ENCODE results near the gene TGFBR3.

TGFBR3 gene

DNA sequence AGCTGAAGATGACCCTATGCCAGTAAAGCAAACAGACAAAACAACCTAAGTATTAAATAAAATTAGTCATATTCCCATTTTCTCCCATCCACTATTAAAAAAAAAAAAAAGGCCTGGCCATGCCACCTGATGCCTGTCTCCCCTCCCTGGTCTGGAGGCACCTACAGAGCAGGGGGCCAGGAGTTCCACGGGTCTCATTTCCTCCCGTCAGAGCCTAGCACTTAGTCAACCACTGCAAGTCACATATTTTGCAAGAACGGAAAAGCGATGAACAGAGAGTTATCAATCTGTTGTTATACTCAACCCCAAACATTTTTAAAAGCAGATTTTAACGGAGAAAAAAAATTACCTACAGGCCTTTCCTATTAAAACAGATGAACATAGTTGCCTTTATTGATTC lies 59.3 kb downstream of the TGFBR3 start:
- DNase-seq (ENCODE audit: low read depth in 2 of 2), result no peak

DNA sequence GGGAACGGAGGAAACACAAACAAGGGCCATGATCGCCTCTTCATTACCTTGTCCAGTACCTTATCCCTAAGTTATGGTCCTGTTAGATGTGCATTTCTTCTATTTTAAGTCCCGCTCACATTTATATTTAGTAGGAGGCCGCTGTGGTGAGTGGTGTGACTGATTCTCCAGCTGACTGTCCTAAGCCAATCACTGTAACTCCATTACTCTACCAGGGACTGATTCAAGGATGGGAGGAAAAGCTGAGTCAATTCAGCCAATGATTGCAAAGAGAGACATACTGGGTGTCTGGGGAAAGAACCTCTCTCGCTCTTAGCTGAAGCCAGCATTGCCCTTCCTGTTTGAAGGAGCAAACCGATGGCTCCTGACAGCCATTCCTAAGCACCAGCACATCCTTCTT lies 59.7 kb downstream of the TGFBR3 start:
- no peak for DNase-seq (ENCODE audit: low read depth in 2 of 2)

DNA sequence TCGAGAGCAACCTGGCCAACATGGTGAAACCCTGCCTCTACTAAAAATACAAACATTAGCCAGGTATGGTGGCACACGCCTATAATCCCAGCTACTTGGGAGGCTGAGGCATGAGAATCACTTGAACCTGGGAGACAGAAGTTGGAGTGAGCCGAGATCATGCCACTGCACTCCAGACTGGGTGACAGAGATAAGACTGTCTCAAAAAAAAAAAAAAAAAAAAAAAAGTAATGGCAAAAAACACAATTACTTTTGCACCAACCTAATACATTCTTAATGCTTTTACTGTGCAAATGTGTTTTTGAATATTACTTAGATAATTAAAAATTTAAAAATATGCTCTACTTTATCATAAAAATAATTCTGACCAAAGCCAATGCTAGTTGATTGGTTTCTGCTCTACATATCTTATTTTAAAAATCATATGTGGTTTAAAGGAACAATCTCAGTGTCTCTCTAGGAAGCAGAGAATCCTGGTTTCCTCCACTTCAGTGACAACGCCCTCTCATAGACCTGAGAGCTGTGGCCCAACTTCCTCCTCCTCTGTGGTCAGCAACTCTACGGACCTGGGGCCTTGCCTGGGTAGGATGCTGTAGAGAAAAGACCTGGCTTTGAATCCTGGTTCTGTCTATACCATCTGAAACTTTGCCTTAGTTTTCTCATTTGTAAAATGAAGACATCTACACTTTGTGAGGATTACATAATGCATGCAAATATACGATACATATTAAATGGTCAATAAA lies 64.7 kb downstream of the TGFBR3 start:
- DNase-seq (ENCODE audit: low read depth in 2 of 2), result no peak

DNA sequence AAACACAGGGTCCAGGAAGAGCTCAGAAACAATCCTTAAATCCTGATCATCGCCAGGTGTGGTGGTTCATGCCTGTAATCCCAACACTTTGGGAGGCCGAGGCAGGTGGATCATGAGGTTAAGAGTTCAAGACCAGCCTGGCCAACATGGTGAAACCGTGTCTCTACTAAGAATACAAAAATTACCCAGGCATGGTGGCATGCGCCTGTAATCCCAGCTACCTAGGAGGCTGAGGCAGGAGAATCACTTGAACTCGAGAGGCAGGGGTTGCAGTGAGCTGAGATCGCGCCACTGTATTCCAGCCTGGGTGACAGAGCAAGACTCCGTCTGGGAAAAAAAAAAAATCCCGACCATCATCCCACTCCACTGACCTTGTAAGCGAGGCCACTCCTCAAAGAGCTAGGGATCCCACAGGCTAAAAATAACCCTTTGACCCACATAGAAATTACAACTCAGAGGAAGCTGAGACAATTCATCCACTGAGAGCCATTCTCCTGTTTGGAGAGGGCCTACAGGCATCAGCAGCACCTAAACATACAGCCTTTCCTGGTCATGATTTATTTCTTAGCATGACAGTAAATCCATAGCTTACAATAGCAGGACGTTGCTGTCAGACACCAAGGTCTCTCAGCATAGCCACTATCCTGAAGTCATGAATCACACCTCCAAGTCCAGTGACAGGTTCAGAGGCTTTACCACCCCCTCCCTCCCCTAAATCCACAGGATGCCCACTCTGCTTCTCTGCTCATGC lies 66.7 kb downstream of the TGFBR3 start:
- no peak for DNase-seq (ENCODE audit: low read depth in 2 of 2)

DNA sequence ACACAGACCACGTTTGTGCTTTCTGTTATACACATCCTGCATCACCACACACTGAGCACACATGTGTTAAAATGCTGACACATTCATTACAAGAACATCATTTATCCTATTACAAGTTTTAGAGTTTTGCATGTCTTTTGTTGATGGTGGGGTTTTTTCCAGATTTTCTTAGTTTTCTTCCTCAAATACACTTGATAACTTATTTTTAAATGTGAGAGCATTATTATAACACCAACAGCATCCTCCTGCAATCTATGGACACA lies 67.3 kb downstream of the TGFBR3 start:
- DNase-seq (ENCODE audit: low read depth in 2 of 2), result no peak

DNA sequence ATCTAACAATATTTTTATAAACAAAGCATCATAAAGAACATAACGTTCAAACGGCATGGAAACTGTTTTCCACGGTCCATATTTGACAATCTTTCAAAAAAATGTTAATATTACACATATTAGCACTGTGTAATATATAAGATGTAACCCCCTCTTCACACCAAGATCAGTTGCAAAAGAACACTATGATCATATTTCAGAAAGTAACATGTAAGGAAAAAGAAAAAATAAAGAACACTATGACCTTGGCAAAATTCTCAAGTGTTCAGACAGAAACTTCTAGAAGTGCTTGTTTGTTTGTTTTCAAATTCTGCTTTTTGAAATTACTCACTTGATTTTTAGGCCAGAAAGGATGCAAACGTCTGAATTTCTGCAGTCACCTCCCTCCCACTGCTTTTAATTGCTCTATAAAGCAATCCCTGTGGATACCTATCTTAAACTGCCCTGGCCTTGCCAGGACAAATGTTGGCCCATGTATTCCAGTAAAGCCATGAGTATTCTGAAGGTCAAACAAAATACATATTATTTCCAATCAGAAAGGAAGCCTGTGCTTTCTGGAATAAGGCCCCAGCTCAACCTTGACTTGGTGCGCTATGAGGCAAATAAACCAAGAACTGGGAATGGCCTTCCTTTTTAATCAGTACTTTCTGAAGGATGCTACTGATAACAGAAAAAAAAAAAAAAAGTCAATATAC lies 68.6 kb downstream of the TGFBR3 start:
- no peak for DNase-seq (ENCODE audit: low read depth in 2 of 2)

DNA sequence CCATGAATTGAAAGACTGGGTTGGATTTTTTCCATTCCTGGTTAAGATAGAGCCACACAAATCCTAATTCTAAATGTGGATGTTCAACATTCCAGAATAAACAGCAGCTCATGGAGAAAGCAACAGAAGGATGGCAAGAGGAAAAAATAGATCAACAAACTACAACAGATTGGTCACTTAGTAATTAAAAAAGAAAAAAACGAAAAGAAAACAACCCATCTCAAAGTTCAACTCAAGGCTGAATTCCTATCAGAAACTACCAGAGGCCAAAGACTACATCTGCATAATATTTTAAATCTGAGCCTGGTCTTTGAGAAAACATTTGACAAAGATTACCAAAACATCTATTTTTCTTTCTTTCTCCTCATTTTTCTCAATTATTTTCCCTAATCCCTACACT lies 69.9 kb downstream of the TGFBR3 start:
- DNase-seq (ENCODE audit: low read depth in 2 of 2), result no peak

DNA sequence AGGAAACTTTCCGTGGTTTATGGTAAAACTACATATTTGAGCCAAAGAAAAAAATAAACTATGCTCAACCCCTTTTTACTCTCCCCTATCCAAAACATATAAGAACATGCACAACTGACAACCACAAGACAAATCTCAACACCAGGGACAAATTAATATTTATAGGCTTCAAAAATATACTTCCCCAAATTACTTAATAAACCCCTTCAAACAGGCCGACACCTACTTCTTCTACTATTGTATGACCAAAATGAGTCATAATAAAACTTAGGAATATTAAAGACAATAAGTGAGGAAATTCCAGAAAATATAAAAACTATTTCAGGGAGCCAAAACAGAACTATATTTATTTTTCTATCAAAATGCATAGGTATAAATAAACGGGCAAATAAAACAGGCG lies 71.5 kb downstream of the TGFBR3 start:
- no peak for DNase-seq (ENCODE audit: low read depth in 2 of 2)

DNA sequence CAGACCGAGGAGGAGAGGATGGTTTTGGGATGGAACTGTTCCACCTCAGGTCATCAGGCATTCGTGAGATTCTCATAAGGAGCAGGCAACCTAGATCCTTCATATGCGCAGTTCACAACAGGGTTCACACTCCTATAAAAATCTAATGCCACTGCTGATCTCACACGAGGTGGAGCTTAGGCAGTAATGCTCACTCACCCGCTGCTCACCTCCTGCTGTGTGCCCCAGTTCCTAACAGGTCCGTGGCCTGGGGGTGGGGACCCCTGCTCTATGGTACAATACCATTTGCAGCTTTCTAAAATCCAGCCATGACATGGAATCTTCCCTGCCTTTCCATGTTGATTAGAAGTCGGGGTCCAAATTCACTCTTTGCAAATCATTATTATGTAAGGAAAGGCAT lies 72.1 kb downstream of the TGFBR3 start:
- no peak for DNase-seq (ENCODE audit: low read depth in 2 of 2)

DNA sequence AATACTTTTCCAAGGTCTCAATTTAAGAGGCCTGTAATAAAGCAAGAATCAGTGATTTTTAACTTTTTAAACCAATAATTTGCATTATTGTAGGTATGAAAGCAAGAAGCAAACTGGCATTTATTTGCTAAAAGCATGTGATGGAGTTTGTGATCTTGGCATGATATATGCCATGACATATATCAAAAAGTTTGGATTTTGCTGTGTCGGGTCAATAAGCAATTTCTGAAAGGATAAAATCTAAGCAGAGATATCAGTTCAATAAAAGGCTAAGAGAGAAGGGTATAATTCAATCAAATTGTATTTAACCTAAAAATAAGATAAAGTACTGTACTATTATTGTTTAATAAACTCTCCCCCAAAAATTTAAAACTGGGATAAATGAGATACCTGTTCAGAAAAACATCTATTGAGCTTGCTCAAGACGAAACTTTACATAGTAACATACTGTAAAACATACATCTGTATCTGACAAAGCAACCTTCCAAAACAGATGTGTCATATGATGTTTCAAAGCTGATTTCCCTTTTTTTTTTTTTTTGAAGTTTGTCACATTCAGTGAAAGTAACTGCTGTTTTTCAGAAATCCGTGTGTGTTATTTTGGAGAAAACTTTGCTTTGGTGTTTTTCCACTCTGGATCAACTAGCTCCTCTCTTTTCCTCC lies 74.5 kb downstream of the TGFBR3 start:
- no peak for DNase-seq (ENCODE audit: low read depth in 2 of 2)

DNA sequence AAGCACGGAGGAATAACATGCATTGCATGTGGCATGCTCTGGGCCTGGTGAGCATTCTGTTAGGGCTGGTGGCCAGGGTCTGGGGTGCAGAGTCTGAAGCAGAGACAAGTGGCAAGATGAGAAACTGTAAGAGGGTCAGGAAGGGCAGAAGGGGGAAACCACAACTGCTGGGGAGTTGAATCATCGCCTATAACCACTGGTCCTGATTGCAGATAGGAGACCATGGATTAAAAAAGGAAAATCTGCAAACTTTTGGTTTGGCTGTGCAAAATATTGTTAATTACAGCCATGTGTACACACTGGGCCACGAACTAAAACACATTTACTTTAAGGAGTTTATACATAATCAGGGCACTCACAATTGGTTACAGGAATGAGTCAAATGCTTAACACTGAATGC lies 76.6 kb downstream of the TGFBR3 start:
- DNase-seq (ENCODE audit: low read depth in 2 of 2), result no peak

DNA sequence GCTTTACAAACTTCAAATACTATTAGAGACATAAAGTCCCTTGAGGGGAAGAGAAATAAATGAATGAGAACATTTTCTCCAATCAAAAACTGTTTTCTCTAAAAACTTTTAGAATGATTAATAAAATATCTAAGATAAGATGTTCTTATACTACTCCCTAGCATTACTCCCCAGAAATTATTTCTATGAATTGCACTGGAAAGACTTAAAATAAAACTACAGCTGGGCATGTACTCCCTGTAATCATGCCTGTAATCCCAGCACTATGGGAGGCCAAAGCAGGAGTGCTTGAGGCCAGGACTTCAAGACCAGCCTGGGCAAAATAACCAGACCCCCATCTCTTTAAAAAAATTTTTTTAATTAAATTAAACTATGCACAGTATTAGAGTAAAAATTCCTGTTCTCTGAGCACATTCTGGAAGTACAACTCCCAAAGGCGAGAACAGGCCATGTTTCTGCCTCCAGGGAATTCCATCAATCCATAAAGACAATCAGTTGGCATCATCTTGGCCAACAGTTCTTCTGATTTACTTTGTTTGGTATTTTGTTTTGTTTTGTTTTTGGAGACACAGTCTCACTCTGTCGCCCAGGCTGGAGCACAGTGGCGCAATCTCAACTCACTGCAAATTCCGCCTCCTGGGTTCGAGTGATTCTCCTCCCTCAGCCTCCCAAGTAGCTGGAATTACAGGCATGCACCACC lies 77.9 kb downstream of the TGFBR3 start:
- no peak for DNase-seq (ENCODE audit: low read depth in 2 of 2)

DNA sequence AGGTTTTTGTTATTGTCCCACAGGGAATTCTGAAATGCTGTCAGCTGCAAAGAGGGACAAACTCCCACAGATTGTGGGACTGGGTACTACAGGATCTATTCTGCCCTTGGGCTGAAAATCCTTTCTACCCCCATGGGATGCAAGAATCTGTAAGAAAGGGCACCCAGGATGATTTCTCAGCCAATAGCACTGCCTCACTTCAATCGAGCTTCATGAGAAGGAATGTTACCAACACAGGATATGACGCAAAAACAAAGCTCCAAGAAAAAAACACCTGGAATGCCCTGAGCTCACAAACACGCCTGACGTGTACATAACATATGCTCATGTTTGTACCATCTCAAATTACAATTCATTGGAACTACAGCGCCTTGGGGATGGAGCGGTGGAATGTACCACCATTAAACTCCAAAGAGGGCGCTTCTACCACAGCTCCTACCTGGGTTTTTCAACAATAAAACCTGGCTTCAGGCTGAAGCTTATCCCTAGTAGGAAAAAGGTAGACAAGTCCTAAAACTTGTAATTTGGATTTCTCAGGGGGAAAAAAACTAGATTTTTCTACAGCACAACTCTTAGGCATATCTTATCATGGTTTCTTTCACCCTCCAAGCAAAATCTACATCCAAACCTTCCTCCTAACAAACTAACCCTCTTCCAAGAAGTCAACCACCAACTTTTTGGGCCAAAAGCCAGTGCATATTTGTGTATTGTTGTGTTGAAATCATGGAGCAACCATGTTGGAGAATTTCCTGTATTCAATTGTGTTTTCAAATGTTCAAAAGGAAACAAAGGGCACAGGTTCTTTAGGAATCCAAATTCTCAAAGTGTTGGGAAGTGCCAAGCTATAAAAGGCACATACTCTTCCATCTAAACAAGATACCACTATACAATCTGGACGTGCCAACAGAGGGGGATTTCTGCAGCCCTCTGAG lies 78.9 kb downstream of the TGFBR3 start:
- DNase-seq (ENCODE audit: low read depth in 2 of 2), result no peak

DNA sequence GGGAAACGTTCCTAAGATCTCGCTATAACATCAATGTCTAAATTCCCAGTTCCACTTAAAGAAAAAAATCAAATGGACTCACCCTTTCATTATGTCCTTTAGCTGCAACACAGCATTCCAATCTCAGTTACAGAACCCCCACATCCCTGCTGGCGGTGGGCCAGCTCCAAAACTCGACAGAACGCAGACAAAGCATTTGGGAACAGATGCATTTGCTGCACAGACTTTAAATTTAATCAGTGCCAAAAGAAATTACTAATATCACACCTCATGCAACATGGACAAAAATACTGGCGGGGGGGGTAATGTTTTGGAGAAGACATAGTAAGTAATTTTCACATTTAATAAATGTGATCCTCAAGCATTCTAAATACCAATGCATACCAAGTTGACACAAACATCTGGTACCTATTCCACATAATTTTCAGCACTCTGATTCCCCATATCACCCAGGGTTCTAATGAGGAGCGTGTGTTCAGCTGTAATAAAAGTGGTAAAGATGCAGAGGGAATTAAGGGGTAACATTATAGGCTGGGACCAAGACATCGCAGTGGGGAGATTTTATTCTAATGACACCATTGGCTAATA lies 79.7 kb downstream of the TGFBR3 start:
- DNase-seq (ENCODE audit: low read depth in 2 of 2), result no peak

DNA sequence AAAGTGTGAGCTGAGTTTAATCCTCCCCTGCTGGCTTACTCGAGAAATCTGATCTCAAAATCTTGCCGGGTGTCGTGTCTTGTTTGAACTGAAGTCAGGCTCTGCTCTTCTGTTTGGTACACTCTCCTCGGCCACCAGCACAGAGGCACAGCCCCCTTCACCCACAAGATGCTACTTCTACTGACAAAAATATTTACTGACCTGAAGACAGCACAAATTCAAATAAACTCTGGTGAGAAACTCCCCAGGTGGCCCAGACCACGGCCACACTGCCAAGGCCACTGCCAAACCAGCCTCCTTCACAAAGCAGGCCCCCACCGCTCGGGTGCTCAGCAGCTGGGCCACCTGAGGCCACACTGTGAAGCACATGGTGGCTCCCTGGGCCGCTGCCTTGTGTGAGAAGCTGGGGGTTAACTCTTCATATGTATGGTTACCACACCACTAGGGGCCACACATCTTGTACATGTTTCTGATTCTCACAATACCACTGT lies 80.6 kb downstream of the TGFBR3 start:
- DNase-seq (ENCODE audit: low read depth in 2 of 2), result no peak

DNA sequence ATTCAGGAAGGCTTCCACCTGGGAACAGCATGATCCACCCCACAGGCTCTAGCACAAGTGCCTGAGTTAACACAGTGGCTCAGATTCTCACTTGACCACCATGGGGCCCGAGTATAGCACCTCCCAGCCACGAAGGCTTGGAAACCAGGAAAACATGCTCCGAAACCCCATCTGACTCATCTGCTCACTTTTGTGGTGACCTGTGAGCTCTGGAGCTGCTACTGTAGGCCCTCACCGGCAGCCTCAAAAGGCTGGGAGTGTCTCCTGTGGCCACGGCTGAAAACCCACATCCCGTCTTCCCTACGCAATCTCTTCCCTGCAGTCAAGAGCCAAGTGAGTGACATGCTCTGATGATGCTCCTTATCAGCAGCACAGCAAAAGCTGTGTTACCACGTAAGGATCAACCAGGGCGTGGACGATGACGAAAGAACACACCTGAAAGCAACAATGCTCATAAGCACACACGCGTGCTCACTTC lies 81.4 kb downstream of the TGFBR3 start:
- peak; percentile 58 to 76 for DNase-seq (ENCODE audit: low read depth in 2 of 2)

DNA sequence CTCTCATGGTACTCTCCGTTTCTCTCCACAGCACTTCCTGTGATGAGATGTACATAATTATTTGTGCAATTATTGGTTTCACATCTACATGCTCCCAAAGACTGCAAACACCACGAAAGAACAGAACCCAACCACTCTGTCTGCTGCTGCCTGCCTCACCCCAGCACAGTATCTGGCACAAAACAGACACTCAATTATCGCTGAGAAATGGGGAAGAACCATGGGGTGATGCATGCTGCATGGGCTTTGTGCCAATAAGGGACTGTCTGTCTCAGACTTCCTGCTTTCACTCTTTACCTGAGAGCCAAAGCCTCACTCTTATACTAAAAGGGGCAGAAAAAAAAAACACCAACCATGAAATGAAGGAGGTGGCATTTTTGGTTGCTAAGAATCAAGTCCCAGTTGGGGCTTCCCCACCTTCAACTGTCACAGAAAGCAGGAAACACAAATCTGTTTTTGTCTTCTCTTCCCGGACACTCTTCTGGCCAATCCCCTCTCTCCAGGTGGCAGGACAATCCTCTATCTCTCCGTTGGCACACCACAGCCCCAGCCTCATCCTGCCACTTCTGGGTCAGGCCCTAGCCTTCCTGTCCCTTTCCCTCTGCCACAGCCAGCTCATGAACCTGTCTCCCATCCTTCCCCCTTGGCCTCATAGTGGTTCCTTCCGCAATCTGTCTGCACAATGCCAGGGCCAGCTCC lies 82.0 kb downstream of the TGFBR3 start:
- DNase-seq (ENCODE audit: low read depth in 2 of 2), result peak; percentile 37 to 56

DNA sequence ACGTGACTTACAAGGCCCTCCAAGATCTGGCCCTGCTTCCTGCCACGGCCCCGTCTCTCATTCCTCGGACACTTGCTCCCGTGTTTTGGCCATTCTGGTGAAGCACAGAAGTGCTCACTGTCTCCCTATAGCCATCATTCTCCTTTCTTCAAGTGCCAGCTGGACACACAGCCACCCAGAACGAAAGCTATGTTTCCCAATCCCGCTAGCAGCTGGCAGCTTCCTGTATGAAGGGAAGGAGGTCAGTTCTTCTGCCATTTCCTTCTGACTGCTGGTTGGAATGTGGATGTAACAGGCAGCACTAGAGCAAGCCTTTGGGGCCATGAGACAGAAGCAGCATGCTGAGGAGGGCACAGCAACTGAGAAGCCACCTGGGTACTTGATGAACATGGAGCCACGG lies 82.8 kb downstream of the TGFBR3 start:
- DNase-seq (ENCODE audit: low read depth in 2 of 2), result no peak

DNA sequence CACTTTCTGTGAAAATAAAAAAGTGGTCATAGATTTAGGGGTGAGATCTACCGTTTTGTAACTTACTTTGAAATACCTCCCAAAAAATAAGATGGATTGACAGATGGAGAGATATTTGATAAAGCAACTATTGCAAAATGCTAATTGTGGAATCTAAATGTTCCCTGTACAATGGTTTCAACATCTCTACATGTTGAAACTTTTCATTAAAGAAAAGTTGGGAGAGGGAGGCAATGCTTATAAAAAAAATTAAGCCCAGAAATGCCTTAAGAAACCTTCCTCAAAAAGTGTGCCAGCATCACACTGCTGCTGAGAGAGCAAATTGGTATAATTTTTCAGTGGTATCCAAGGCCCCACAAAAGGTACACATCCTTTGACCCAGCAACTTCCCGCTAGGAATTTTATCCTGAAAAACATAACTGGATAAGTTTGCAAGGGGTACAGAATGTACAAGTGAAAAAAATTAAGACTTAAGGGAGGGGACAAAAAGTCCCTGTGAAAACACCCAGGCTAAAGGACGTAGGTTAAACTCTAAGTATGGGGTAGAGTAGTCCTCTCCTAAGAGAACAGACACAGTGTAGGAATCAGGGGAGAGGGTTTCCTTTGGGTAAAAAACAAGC lies 84.3 kb downstream of the TGFBR3 start:
- DNase-seq (ENCODE audit: low read depth in 2 of 2), result no peak
